SH-SY5Y (cell line): ENCODE results near the gene GSTP1.

Experiments used
- GATA2 ChIP-seq: IDR thresholded peaks from 2 replicates; pipeline ENCODE4 v1.6.1; 2011; ENCODE audit warnings: mild to moderate bottlenecking, low read depth, low read length
- GATA3 ChIP-seq: IDR thresholded peaks from 2 replicates; pipeline ENCODE4 v1.6.1; 2011; ENCODE audit warnings: low read depth, mild to moderate bottlenecking, low read length, moderate library complexity

GRCh38 chr11:67585911-67586310 lies 2.3 kb downstream of the GSTP1 start:
- TF ChIP-seq GATA3 (no peak), GATA2 (no peak)
